Transverse colon (tissue), 4 donors: ENCODE data around the gene RFTN1. TPM values are rescaled to one million over a fixed set of nuclear protein-coding genes. Genes with fewer than 3 reads are reported as not detected.

Experiments used
- DNase-seq: peaks from one replicate; pipeline ENCODE4 v3.0.0-alpha.2; 2019
- H3K27ac ChIP-seq, 4 donors: fragments of 200-600 bp; sonication (generic); 2 replicates each; pipeline ENCODE4 v1.5.1; 2016 to 2018; ENCODE audit warnings: inconsistent platforms in 4 of 4
- H3K27me3 ChIP-seq: fragments of 200-600 bp; sonication (generic); 2 replicates; pipeline ENCODE4 v1.5.1; 2017; ENCODE audit warnings: inconsistent platforms
- H3K36me3 ChIP-seq, 4 donors: fragments of 200-600 bp; sonication (generic); 2 replicates each; pipeline ENCODE4 v1.5.1; 2017 to 2019; ENCODE audit warnings: inconsistent platforms in 4 of 4
- H3K4me1 ChIP-seq, 4 donors: fragments of 200-600 bp; sonication (generic); 2 replicates each; pipeline ENCODE4 v1.5.1; 2017 to 2020; ENCODE audit warnings: inconsistent platforms in 4 of 4
- H3K4me3 ChIP-seq, 4 donors: fragments of 200-600 bp; sonication (generic); 1 replicate in 1 of 4; 2 replicates in 3 of 4; pipeline versions ENCODE4 v1.5.1 to v1.6.1; 2017 to 2019; ENCODE audit warnings: inconsistent platforms in 4 of 4
- H3K9me3 ChIP-seq, 2 donors: fragments of 200-600 bp; sonication (generic); 2 replicates each; pipeline ENCODE4 v1.5.1; 2017 to 2019; ENCODE audit warnings: inconsistent platforms in 2 of 2
- EP300 ChIP-seq: sonication (generic); formaldehyde crosslinking; IDR thresholded peaks from one replicate; pipeline ENCODE4 v1.6.1; 2017; ENCODE audit warnings: antibody characterized with exemption, low read depth
- POLR2A ChIP-seq: fragments of 450-650 bp; IDR thresholded peaks from one replicate; pipeline ENCODE4 v1.6.1; 2016; ENCODE audit warnings: antibody characterized with exemption, mild to moderate bottlenecking, moderate library complexity
- POLR2AphosphoS5 ChIP-seq, 3 donors: sonication (generic); formaldehyde crosslinking; IDR thresholded peaks; one replicate each; pipeline ENCODE4 v1.6.1; 2016; ENCODE audit warnings: antibody characterized with exemption in 3 of 3
- WGBS, 2 donors: methylation state at CpG; one replicate each; pipeline ENCODE4 v1.1.5; 2018; ENCODE audit warnings: low coverage in 1 of 2; 5-methylcytosine and 5-hydroxymethylcytosine counted together
- in situ Hi-C, 4 donors: fragments of 200-750 bp; cut with MboI; loops; one replicate each; pipeline versions ENCODE4 v1.15.0 to v1.15.1; 2017; ENCODE audit warnings: low sequenced_read_pairs in 3 of 4, low pct_ligation_motif_present in 1 of 4, low pct_unique_long_range_greater_than_20kb in 1 of 4
- intact Hi-C: fragments of 100-400 bp; cut with DNase I; formaldehyde crosslinking; loops from one replicate; pipeline ENCODE4 v1.15.1; 2023; ENCODE audit warnings: low total_unique reads
- total RNA-seq, 4 donors: library from RNA; depleted of rRNA; stranded (reverse); fragments of >200 nt; gene quantifications; one replicate each; pipeline ENCODE4 v1.1.0, GENCODE V29; 2016
- TF ChIP-seq, protein P1 (sequence below), 5 experiments: fragments of 200-600 bp in 3 of 5; fragments of 450-650 bp in 2 of 5; sonication (generic) in 3 of 5; IDR thresholded peaks; 1 replicate in 2 of 5; 2 replicates in 3 of 5; pipeline ENCODE4 v1.5.1; 2016 to 2017; ENCODE audit warnings: antibody characterized with exemption in 5 of 5, inconsistent platforms in 3 of 5, mild to moderate bottlenecking in 2 of 5, moderate library complexity in 1 of 5

RFTN1 gene
- total RNA-seq, 4 donors from 2014 or later: 6.7 to 25.7 (median 15.7) TPM

DNA sequence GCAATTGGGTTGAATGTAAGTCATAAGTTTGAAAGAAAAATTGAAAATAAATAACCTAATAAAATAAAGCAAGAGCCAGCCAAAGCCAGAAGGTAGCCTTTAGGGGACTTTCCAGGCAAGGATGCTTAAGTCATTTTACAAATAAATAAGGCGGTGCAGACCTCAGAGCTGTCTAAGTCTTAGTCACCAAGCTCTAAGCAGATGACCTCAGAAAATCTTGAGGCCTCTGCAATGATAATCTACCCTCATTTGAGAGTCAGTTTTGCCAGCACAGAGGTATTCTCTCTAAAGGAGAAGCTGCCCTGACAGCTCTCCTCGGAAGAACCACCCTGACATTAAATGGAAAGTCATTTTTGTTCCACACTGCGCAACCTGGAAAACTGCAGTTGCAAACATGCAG, 134.6 kb downstream of the RFTN1 start:
- H3K9me3 ChIP-seq: no peaks in the 10 kb centered on the region
- DNase-seq: no peak
- no peaks in the 10 kb centered on the region for H3K27me3 ChIP-seq
- no peaks in the 10 kb centered on the region for H3K36me3 ChIP-seq
- H3K4me3 ChIP-seq: no peak overlapping the region
- in situ Hi-C loops (no loop called here), intact Hi-C loops (no loop called here)
- TF ChIP-seq EP300 (no peak), POLR2A (no peak), POLR2AphosphoS5 (IDR thresholded peaks at IDR 0.05) (no peak)
- TF ChIP-seq, protein P1, sequence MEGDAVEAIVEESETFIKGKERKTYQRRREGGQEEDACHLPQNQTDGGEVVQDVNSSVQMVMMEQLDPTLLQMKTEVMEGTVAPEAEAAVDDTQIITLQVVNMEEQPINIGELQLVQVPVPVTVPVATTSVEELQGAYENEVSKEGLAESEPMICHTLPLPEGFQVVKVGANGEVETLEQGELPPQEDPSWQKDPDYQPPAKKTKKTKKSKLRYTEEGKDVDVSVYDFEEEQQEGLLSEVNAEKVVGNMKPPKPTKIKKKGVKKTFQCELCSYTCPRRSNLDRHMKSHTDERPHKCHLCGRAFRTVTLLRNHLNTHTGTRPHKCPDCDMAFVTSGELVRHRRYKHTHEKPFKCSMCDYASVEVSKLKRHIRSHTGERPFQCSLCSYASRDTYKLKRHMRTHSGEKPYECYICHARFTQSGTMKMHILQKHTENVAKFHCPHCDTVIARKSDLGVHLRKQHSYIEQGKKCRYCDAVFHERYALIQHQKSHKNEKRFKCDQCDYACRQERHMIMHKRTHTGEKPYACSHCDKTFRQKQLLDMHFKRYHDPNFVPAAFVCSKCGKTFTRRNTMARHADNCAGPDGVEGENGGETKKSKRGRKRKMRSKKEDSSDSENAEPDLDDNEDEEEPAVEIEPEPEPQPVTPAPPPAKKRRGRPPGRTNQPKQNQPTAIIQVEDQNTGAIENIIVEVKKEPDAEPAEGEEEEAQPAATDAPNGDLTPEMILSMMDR (IDR thresholded peaks at IDR 0.05): no peak
- no peak overlapping the region for H3K27ac ChIP-seq
- H3K4me1 ChIP-seq: peaks cover 0 to 2% (median 0%) of the 10 kb centered on the region in 4 donors
- 46 to 64% methylated on average over 2 to 3 of the region's 3 CpGs for WGBS, 2 donors

DNA sequence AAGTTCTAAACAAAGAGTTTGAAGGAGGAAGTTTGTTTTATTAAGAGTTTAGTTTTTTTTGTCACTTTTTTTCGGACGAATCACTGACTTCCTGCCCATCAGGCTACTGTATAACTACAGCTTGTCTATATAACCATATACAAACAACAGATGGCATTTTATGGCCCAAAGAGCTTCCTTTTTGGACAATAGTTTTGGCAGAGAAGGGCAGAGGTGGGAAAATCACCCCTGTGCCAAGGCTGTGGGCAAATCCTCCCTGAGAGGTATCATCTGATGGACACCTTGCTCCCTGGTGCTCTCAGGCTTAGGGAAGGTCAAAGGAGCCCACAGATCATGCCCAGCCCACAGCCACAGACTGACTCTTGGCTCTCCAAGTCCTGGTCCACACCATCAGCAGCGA, 135.1 kb downstream of the RFTN1 start:
- no peak overlapping the region for H3K27ac ChIP-seq
- no peaks in the 10 kb centered on the region for H3K27me3 ChIP-seq
- no peak for DNase-seq
- in situ Hi-C loops: no loop called here
- TF ChIP-seq, protein P1 (IDR thresholded peaks at IDR 0.05): no peak
- TF ChIP-seq POLR2A (no peak), POLR2AphosphoS5 (IDR thresholded peaks at IDR 0.05) (no peak), EP300 (no peak)
- H3K4me3 ChIP-seq: no peak overlapping the region
- WGBS, 2 donors: 47 to 67% methylated on average over 3 of the region's 3 CpGs
- peaks cover 0 to 7% (median 0%) of the 10 kb centered on the region in 4 donors for H3K4me1 ChIP-seq
- intact Hi-C loops: no loop called here
- H3K9me3 ChIP-seq: no peaks in the 10 kb centered on the region
- no peaks in the 10 kb centered on the region for H3K36me3 ChIP-seq

DNA sequence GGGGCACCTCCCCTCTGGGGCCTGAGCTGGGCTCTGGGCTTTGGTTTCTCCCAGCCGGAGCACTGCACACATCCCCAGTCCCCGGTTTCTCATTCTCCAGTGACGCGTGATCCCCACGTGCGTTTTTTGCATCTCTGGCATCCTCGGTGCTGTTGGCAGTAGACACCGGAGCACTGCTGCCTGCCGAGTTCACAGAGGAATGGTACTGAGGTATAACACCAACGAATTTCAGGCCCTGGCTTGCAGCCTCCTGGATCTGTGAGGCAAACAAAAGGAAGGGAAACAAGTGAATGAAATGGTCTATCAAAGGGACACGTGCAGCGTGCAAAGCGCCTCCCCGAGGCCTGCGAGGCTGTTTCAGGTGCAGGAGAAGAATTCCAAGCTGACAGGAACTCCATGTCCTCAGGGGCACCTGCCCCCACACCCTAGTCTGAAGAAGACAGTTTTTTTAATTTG, 135.6 kb downstream of the RFTN1 start:
- Histone ChIP-seq H3K4me1 (peaks cover 0 to 11% (median under 1%) of the 10 kb centered on the region in 4 donors), H3K36me3 (no peaks in the 10 kb centered on the region), H3K9me3 (no peaks in the 10 kb centered on the region), H3K27me3 (no peaks in the 10 kb centered on the region), H3K4me3 (no peak overlapping the region), H3K27ac (no peak overlapping the region)
- WGBS, 2 donors: 85 to 100% methylated on average over 1 to 15 of the region's 15 CpGs
- in situ Hi-C loops: no loop called here
- intact Hi-C loops: no loop called here
- DNase-seq: no peak
- TF ChIP-seq EP300 (no peak), POLR2AphosphoS5 (IDR thresholded peaks at IDR 0.05) (no peak), POLR2A (no peak)
- TF ChIP-seq, protein P1 (IDR thresholded peaks at IDR 0.05): no peak

DNA sequence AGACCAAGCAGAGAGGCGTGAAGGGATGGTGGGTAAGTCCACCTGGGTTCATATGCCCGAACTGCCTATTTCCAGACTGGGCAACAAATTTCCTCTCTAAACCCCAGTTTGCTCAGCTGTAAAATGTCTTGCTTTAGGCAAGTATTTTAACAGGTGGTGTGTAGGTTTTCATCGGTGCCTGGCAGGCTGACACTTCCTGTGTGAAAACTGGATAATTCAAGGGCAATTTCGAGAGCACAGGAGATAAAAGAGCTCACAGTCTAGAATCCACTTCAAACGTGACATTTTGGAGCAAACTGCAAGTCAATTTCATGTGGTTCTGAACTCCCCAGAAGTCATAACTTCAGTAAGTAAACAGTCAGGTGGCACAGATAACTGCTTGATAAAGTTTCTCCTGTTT, 136.3 kb downstream of the RFTN1 start:
- WGBS, 2 donors: 49% methylated on average over 5 of the region's 5 CpGs; no CpG with 5 or more reads in 1 of the 2 donors
- Histone ChIP-seq H3K9me3 (no peaks in the 10 kb centered on the region), H3K27ac (no peak overlapping the region), H3K4me1 (peaks cover 0 to 16% (median 2%) of the 10 kb centered on the region in 4 donors), H3K4me3 (no peak overlapping the region), H3K36me3 (no peaks in the 10 kb centered on the region), H3K27me3 (no peaks in the 10 kb centered on the region)
- in situ Hi-C loops (no loop called here), intact Hi-C loops (no loop called here)
- TF ChIP-seq, protein P1 (IDR thresholded peaks at IDR 0.05): no peak
- no peak for TF ChIP-seq POLR2AphosphoS5 (IDR thresholded peaks at IDR 0.05)
- no peak for TF ChIP-seq POLR2A
- no peak for TF ChIP-seq EP300
- no peak for DNase-seq
